K562 (cell line): ENCODE results near the gene MGAT1. TPM values are rescaled to one million over a fixed set of nuclear protein-coding genes. Genes with fewer than 3 reads are reported as not detected.

Source experiments
- ARNT ChIP-seq, 2 experiments: fragments of 450-650 bp; IDR thresholded peaks; 2 replicates each; pipeline ENCODE4 v1.6.1; 2016; ENCODE audit warnings: mild to moderate bottlenecking in 1 of 2
- CCNT2 ChIP-seq: IDR thresholded peaks from 2 replicates; pipeline ENCODE4 v1.6.1; 2011; ENCODE audit warnings: borderline replicate concordance, low read depth, mild to moderate bottlenecking, moderate library complexity, mixed read lengths, low read length; ENCODE audit not compliant: insufficient read length; ENCODE audit errors: extremely low read depth
- E4F1 ChIP-seq: fragments of 250-450 bp; sonication (Bioruptor Pico); IDR thresholded peaks from 2 replicates; pipeline ENCODE4 v1.5.0; 2021; ENCODE audit warnings: mild to moderate bottlenecking, borderline replicate concordance
- ELF2 ChIP-seq: fragments of 250-450 bp; sonication (Bioruptor Pico); IDR thresholded peaks from 2 replicates; pipeline ENCODE4 v1.5.0; 2021; ENCODE audit warnings: mild to moderate bottlenecking
- GTF2F1 ChIP-seq: IDR thresholded peaks from 2 replicates; pipeline ENCODE4 v1.6.1; 2011; ENCODE audit warnings: low read depth, low read length, improper control_type of control experiment
- HMG20B ChIP-seq: fragments of 250-450 bp; sonication (Bioruptor Pico); IDR thresholded peaks from 2 replicates; pipeline ENCODE4 v1.5.0; 2021; ENCODE audit warnings: mild to moderate bottlenecking
- TFAM ChIP-seq: fragments of 250-450 bp; sonication (Bioruptor Pico); conservative IDR thresholded peaks from 2 replicates; pipeline ENCODE4 v1.5.0; 2021; ENCODE audit warnings: mild to moderate bottlenecking, moderate library complexity
- ZNF121 ChIP-seq: sonication (generic); formaldehyde crosslinking; conservative IDR thresholded peaks from 2 replicates; pipeline ENCODE4 v1.8.0; 2022; ENCODE audit warnings: missing genetic modification reagents
- ZNF696 ChIP-seq: fragments of 250-450 bp; sonication (Bioruptor Pico); conservative IDR thresholded peaks from 2 replicates; pipeline ENCODE4 v1.4.0; 2020; ENCODE audit warnings: mild to moderate bottlenecking, moderate library complexity
- polyA plus RNA-seq, 8 experiments: library from polyadenylated mRNA; depleted of rRNA in 4 of 8; stranded (reverse) in 5 of 8; unstranded in 3 of 8; fragments of >200 nt; fragmentation: Nextera tagmentation in 2 of 8; fragmentation: Illumina TruSeq in 1 of 8; extraction: Ambion mirVana in 2 of 8; extraction: Trizol in 1 of 8; gene quantifications; 2 replicates each; pipeline versions ENCODE4 v1.2.1 to v1.2.3, GENCODE V29; 2011 to 2014; ENCODE audit warnings: inconsistent platforms in 1 of 8, missing spikeins in 1 of 8
- total RNA-seq, 7 experiments: library from RNA; depleted of rRNA in 6 of 7; stranded (reverse); fragments of >200 nt in 6 of 7; fragmentation: Illumina TruSeq in 2 of 7; extraction: Trizol in 2 of 7; gene quantifications; 2 replicates each; pipeline versions ENCODE4 v1.2.1 to v1.2.3, GENCODE V29; 2011 to 2021; ENCODE audit warnings: low replicate concordance in 1 of 7
- TF ChIP-seq, protein P1 (sequence below): fragments of 250-450 bp; sonication (Bioruptor Pico); IDR thresholded peaks from 2 replicates; pipeline ENCODE4 v1.4.0; 2020
- TF ChIP-seq, protein P2 (sequence below): fragments of 450-650 bp; IDR thresholded peaks from 2 replicates; pipeline ENCODE4 v1.6.1; 2016; ENCODE audit warnings: low read depth, mild to moderate bottlenecking, moderate library complexity
- TF ChIP-seq, protein P3 (sequence below): sonication (generic); formaldehyde crosslinking; IDR thresholded peaks from 2 replicates; pipeline ENCODE4 v1.8.0; 2022; ENCODE audit warnings: missing genetic modification reagents, mild to moderate bottlenecking, moderate library complexity, borderline replicate concordance
- TF ChIP-seq, protein P4 (sequence below): fragments of 450-650 bp; formaldehyde crosslinking; IDR thresholded peaks from 2 replicates; pipeline ENCODE4 v1.4.0; 2022; ENCODE audit warnings: mild to moderate bottlenecking, moderate library complexity
- TF ChIP-seq, protein P5 (sequence below): sonication (generic); formaldehyde crosslinking; IDR thresholded peaks from 2 replicates; pipeline ENCODE4 v1.8.1; 2023; ENCODE audit warnings: mild to moderate bottlenecking, missing genetic modification reagents, moderate library complexity

Gene MGAT1
- total and polyA plus RNA-seq, 9 of the 15 experiments (the other 6 are each of a cell fraction or from before 2014, with no cell fraction given), result 3.9 to 82.7 (median 44.5) TPM

- TF ChIP-seq E4F1, result no peak
- TF ChIP-seq, protein P1, sequence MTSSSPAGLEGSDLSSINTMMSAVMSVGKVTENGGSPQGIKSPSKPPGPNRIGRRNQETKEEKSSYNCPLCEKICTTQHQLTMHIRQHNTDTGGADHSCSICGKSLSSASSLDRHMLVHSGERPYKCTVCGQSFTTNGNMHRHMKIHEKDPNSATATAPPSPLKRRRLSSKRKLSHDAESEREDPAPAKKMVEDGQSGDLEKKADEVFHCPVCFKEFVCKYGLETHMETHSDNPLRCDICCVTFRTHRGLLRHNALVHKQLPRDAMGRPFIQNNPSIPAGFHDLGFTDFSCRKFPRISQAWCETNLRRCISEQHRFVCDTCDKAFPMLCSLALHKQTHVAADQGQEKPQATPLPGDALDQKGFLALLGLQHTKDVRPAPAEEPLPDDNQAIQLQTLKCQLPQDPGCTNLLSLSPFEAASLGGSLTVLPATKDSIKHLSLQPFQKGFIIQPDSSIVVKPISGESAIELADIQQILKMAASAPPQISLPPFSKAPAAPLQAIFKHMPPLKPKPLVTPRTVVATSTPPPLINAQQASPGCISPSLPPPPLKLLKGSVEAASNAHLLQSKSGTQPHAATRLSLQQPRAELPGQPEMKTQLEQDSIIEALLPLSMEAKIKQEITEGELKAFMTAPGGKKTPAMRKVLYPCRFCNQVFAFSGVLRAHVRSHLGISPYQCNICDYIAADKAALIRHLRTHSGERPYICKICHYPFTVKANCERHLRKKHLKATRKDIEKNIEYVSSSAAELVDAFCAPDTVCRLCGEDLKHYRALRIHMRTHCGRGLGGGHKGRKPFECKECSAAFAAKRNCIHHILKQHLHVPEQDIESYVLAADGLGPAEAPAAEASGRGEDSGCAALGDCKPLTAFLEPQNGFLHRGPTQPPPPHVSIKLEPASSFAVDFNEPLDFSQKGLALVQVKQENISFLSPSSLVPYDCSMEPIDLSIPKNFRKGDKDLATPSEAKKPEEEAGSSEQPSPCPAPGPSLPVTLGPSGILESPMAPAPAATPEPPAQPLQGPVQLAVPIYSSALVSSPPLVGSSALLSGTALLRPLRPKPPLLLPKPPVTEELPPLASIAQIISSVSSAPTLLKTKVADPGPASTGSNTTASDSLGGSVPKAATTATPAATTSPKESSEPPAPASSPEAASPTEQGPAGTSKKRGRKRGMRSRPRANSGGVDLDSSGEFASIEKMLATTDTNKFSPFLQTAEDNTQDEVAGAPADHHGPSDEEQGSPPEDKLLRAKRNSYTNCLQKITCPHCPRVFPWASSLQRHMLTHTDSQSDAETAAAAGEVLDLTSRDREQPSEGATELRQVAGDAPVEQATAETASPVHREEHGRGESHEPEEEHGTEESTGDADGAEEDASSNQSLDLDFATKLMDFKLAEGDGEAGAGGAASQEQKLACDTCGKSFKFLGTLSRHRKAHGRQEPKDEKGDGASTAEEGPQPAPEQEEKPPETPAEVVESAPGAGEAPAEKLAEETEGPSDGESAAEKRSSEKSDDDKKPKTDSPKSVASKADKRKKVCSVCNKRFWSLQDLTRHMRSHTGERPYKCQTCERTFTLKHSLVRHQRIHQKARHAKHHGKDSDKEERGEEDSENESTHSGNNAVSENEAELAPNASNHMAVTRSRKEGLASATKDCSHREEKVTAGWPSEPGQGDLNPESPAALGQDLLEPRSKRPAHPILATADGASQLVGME (CRISPR knock-in tag), result peak; percentile 65; the same call in 1 of the 2 replicates
- TF ChIP-seq, protein P2, sequence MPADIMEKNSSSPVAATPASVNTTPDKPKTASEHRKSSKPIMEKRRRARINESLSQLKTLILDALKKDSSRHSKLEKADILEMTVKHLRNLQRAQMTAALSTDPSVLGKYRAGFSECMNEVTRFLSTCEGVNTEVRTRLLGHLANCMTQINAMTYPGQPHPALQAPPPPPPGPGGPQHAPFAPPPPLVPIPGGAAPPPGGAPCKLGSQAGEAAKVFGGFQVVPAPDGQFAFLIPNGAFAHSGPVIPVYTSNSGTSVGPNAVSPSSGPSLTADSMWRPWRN, result no peak
- no peak for TF ChIP-seq HMG20B (CRISPR knock-in tag)
- TF ChIP-seq, protein P3, sequence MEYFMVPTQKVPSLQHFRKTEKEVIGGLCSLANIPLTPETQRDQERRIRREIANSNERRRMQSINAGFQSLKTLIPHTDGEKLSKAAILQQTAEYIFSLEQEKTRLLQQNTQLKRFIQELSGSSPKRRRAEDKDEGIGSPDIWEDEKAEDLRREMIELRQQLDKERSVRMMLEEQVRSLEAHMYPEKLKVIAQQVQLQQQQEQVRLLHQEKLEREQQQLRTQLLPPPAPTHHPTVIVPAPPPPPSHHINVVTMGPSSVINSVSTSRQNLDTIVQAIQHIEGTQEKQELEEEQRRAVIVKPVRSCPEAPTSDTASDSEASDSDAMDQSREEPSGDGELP (CRISPR knock-in tag), result peak; percentile 98
- TF ChIP-seq CCNT2, result peak; percentile 61
- TF ChIP-seq, protein P4, sequence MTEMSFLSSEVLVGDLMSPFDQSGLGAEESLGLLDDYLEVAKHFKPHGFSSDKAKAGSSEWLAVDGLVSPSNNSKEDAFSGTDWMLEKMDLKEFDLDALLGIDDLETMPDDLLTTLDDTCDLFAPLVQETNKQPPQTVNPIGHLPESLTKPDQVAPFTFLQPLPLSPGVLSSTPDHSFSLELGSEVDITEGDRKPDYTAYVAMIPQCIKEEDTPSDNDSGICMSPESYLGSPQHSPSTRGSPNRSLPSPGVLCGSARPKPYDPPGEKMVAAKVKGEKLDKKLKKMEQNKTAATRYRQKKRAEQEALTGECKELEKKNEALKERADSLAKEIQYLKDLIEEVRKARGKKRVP, result 0 out of 2 replicates have a peak, but pooled peaks have one; percentile 55
- no peak for TF ChIP-seq TFAM (CRISPR knock-in tag)
- no peak for TF ChIP-seq ARNT (IDR thresholded peaks at IDR 0.05)
- TF ChIP-seq ZNF696 (CRISPR knock-in tag), result no peak
- no peak for TF ChIP-seq ZNF121
- no peak for TF ChIP-seq ELF2
- TF ChIP-seq, protein P5, sequence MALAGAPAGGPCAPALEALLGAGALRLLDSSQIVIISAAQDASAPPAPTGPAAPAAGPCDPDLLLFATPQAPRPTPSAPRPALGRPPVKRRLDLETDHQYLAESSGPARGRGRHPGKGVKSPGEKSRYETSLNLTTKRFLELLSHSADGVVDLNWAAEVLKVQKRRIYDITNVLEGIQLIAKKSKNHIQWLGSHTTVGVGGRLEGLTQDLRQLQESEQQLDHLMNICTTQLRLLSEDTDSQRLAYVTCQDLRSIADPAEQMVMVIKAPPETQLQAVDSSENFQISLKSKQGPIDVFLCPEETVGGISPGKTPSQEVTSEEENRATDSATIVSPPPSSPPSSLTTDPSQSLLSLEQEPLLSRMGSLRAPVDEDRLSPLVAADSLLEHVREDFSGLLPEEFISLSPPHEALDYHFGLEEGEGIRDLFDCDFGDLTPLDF, result no peak
- no peak for TF ChIP-seq GTF2F1
Measured at GRCh38 chr5:180802325-180803180, at the start of gene MGAT1 (continued).
